Adrenal gland (tissue), 12 donors: ENCODE data around the gene GALNT9. TPM values are rescaled to one million over a fixed set of nuclear protein-coding genes. Genes with fewer than 3 reads are reported as not detected.

ENCODE experiments used
- DNase-seq, 7 donors: peaks; one replicate each; pipeline ENCODE4 v3.0.0-alpha.2; 2019 to 2020
- H3K27ac ChIP-seq, 5 donors: fragments of 200-600 bp; sonication (generic) in 4 of 5; 1 replicate in 3 of 5; 2 replicates in 2 of 5; pipeline versions ENCODE4 v1.5.1 to v1.8.0; 2016 to 2020; ENCODE audit warnings: mild to moderate bottlenecking in 1 of 5
- H3K27me3 ChIP-seq: fragments of 200-600 bp; 2 replicates; pipeline ENCODE4 v1.8.0; 2021
- H3K36me3 ChIP-seq, 2 donors: fragments of 200-600 bp; replicated peaks in 1 of 2; 1 replicate in 1 of 2; 2 replicates in 1 of 2; pipeline versions ENCODE4 v1.5.1 to v1.8.0; 2018 to 2022
- H3K4me1 ChIP-seq, 2 donors: fragments of 200-600 bp; replicated peaks in 1 of 2; 1 replicate in 1 of 2; 2 replicates in 1 of 2; pipeline versions ENCODE4 v1.5.1 to v1.8.0; 2018 to 2021
- H3K4me3 ChIP-seq, 4 donors: fragments of 200-600 bp; sonication (generic) in 3 of 4; one replicate each; pipeline ENCODE4 v1.5.1; 2016 to 2018
- H3K9me3 ChIP-seq, 3 donors: fragments of 200-600 bp; sonication (generic) in 1 of 3; replicated peaks in 1 of 3; 1 replicate in 2 of 3; 2 replicates in 1 of 3; pipeline versions ENCODE4 v1.5.1 to v1.8.0; 2016 to 2021
- POLR2A ChIP-seq, 2 donors: fragments of 450-650 bp; IDR thresholded peaks; one replicate each; pipeline ENCODE4 v1.6.1; 2017; ENCODE audit warnings: antibody characterized with exemption in 2 of 2, mild to moderate bottlenecking in 2 of 2, moderate library complexity in 1 of 2
- WGBS, 4 donors: extraction: QIAGEN DNeasy Blood & Tissue Kit in 2 of 4; methylation state at CpG; one replicate each; pipeline versions ENCODE4 v1.1.5 to v1.1.7; 2013 to 2017; 5-methylcytosine and 5-hydroxymethylcytosine counted together
- intact Hi-C, 2 donors: fragments of 100-400 bp; cut with DNase I; formaldehyde crosslinking; loops; one replicate each; pipeline versions ENCODE4 v1.14.1 to v1.15.0; 2022 to 2023
- polyA plus RNA-seq, 3 donors: library from polyadenylated mRNA; stranded (reverse); fragments of 200-250 nt in 2 of 3; fragments of 350-450 nt in 1 of 3; fragmentation: Illumina TruSeq in 1 of 3; extraction: RNeasy Lipid Tissue Mini Kit (QIAGEN cat#74804) in 1 of 3; gene quantifications; one replicate each; pipeline ENCODE4 v1.2.3, GENCODE V29; 2013 to 2014
- total RNA-seq, 9 donors: library from RNA; depleted of rRNA in 4 of 9; stranded (reverse); fragments of >200 nt in 4 of 9; fragments of 120-200 nt in 1 of 9; fragmentation: NEBNext Ultra II Directional in 1 of 9; extraction: Animal tissue kit (Norgen Biotek cat#: 25700) in 1 of 9; gene quantifications; one replicate each; pipeline versions ENCODE4 v1.1.0 to v1.2.4, GENCODE V29; 2013 to 2023
- TF ChIP-seq, protein P1 (sequence below), 6 experiments: fragments of 450-650 bp in 4 of 6; fragments of 200-600 bp in 2 of 6; sonication (generic) in 1 of 6; IDR thresholded peaks; 1 replicate in 5 of 6; 2 replicates in 1 of 6; pipeline versions ENCODE4 v1.5.1 to v1.8.0; 2016 to 2021; ENCODE audit warnings: antibody characterized with exemption in 6 of 6, mild to moderate bottlenecking in 2 of 6, moderate library complexity in 1 of 6
- donor health status: healthy with polysubstance abuse.
- donor health status: Bipolar disorder and iron deficiency.
- donor health status: DM: yes; HTN: yes; CAD: no.
- donor health status: DM: no; HTN: no; CAD: no.
- donor health status: DM: no; HTN: no; CAD: no.
- donor health status: DM: yes; HTN: yes; CAD: no.

Gene GALNT9
- total and polyA plus RNA-seq, 12 donors: 0.44 to 7.8 (median 1.2) TPM; not detected in 1

DNA sequence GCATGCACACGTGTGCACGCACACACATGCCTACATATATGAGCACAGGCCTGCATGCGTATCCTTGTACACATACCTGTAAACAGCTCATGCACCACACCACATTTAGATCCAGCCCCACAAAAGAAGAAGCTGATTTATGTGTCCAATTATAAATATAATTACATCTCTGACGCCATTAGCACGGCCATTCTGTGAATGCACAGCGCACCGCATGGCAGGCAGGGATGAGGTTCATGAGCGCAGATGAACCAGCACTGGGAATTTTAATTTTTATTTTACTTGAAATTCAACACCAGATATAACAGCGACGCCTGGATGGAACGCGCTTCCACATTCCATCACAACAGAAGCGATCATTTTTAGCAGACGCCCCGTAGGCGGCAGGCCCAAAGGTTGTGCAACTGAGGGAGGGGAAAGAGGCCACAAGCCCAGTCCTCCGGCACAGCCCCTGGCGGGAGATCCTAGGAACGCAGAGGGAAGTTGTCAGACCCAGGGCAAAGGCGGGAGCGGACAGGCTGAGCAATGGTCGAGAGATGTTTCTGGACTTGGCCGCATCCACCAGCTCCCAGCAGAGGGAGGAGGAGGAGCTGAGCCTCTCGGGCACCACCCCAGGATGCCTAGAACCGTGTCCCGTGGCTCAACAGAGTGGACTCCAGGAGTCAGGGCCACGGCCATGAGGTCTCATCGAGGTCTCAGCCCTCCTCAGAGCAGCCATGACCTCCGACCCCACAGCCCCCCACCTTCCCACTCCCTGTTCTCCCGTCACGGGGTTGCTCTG lies 37.9 kb upstream of the GALNT9 start:
- no peak overlapping the region for H3K27ac ChIP-seq
- TF ChIP-seq POLR2A (IDR thresholded peaks at IDR 0.05): no peak
- TF ChIP-seq, protein P1, sequence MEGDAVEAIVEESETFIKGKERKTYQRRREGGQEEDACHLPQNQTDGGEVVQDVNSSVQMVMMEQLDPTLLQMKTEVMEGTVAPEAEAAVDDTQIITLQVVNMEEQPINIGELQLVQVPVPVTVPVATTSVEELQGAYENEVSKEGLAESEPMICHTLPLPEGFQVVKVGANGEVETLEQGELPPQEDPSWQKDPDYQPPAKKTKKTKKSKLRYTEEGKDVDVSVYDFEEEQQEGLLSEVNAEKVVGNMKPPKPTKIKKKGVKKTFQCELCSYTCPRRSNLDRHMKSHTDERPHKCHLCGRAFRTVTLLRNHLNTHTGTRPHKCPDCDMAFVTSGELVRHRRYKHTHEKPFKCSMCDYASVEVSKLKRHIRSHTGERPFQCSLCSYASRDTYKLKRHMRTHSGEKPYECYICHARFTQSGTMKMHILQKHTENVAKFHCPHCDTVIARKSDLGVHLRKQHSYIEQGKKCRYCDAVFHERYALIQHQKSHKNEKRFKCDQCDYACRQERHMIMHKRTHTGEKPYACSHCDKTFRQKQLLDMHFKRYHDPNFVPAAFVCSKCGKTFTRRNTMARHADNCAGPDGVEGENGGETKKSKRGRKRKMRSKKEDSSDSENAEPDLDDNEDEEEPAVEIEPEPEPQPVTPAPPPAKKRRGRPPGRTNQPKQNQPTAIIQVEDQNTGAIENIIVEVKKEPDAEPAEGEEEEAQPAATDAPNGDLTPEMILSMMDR (IDR thresholded peaks at IDR 0.05): no peak
- H3K4me3 ChIP-seq: no peak overlapping the region
- H3K4me1 ChIP-seq: no peaks in the 10 kb centered on the region
- H3K27me3 ChIP-seq: peaks cover 24% of the 10 kb centered on the region
- intact Hi-C loops: no loop called here
- peak in 2 of 7 donors; percentile 9 to 31 for DNase-seq
- WGBS, 4 donors: 66 to 72% (median 68%) methylated on average over 23 to 31 of the region's 31 CpGs
- no peaks in the 10 kb centered on the region for H3K9me3 ChIP-seq
- no peaks in the 10 kb centered on the region for H3K36me3 ChIP-seq

DNA sequence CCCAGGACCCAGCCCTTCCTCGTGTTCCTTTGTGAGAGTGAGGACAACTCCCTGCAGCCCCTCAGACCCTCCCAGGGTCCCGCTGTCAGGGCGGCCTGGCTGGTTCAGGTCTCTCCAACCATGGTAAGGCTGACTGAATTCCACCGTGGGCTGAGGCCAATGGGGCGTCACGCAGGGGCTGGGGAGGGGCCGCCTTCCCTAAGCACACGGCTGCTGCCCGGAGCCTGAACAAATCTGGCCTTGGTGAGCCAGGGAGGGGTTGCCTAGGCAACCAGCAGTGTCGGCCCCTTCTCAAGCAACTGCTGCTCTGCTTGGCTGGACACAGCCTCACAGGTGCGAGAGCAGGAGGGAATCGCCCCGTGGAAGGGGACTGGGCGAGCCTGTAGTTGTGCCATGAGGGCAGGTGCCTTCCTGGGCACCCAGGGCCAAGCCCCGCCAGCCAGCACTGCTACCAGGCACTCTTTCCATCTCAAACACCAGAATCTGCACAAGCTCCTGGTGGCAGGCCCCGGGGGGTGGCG lies 37.0 kb upstream of the GALNT9 start:
- WGBS, 4 donors: 36 to 48% (median 37%) methylated on average over 7 to 17 of the region's 17 CpGs
- Histone ChIP-seq H3K27me3 (peaks cover 16% of the 10 kb centered on the region), H3K9me3 (no peaks in the 10 kb centered on the region), H3K36me3 (no peaks in the 10 kb centered on the region), H3K4me3 (no peak overlapping the region), H3K4me1 (no peaks in the 10 kb centered on the region), H3K27ac (no peak overlapping the region)
- TF ChIP-seq, protein P1 (IDR thresholded peaks at IDR 0.05): no peak
- TF ChIP-seq POLR2A (IDR thresholded peaks at IDR 0.05): no peak
- peak in 1 of 7 donors; percentile 5 for DNase-seq
- intact Hi-C loops: no loop called here

GRCh38 chr12:132365226-132365625 lies 35.8 kb upstream of the GALNT9 start:
- 76 to 87% (median 82%) methylated on average over 10 of the region's 10 CpGs for WGBS, 4 donors
- H3K4me1 ChIP-seq: no peaks in the 10 kb centered on the region
- intact Hi-C loops: no loop called here
- TF ChIP-seq POLR2A (IDR thresholded peaks at IDR 0.05): no peak
- TF ChIP-seq, protein P1 (IDR thresholded peaks at IDR 0.05): no peak
- no peak overlapping the region for H3K27ac ChIP-seq
- no peak overlapping the region for H3K4me3 ChIP-seq
- H3K36me3 ChIP-seq: no peaks in the 10 kb centered on the region
- DNase-seq: peak in 1 of 7 donors; percentile 10
- H3K27me3 ChIP-seq: peaks cover 10% of the 10 kb centered on the region
- H3K9me3 ChIP-seq: no peaks in the 10 kb centered on the region

GRCh38 chr12:132364348-132364902 lies 35.0 kb upstream of the GALNT9 start:
- Histone ChIP-seq H3K4me1 (no peaks in the 10 kb centered on the region), H3K27ac (no peak overlapping the region), H3K27me3 (peaks cover 2% of the 10 kb centered on the region), H3K9me3 (no peaks in the 10 kb centered on the region), H3K4me3 (no peak overlapping the region), H3K36me3 (no peaks in the 10 kb centered on the region)
- 33 to 57% (median 51%) methylated on average over 5 to 14 of the region's 15 CpGs for WGBS, 4 donors
- intact Hi-C loops: no loop called here
- peak in 2 of 7 donors; percentile 14 to 24 for DNase-seq
- no peak for TF ChIP-seq POLR2A (IDR thresholded peaks at IDR 0.05)
- TF ChIP-seq, protein P1 (IDR thresholded peaks at IDR 0.05): no peak
